Erythroblast (primary cell): ENCODE measurements around the gene ADARB1.

Experiments
- GATA1 ChIP-seq: IDR thresholded peaks from 2 replicates; pipeline ENCODE4 v1.6.1; 2011; ENCODE audit warnings: low read depth, mild to moderate bottlenecking, control low read depth, low read length, moderate library complexity
- POLR2A ChIP-seq: IDR thresholded peaks from 2 replicates; pipeline ENCODE4 v1.6.1; 2011; ENCODE audit warnings: mild to moderate bottlenecking, low read length

DNA sequence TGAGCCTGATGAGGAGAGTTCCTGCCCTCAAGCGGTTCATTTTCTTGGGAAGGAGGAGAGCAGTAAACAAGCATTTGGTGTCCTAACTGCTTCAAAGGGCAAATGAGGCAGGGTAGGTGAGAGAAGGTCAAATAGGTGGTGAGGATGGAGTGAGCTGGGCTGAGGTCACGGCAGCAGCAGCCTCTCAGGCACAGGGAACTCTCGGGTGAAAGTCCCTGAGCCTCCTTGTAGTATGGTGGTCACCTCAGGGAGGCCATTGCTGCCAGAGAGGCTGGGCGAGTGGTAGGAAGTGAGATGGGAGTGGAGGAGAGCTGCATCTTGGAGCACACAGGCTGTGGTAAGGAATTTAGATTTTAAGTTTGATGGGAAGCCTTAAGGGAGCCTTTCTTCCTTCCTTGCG, 4.0 kb downstream of the ADARB1 start:
- no peak for TF ChIP-seq POLR2A
- TF ChIP-seq GATA1, result no peak
